Vagina (tissue), 2 donors: Measurements from ENCODE around the gene CFAP47.

Experiments
- CTCF ChIP-seq, 3 experiments: fragments of 450-650 bp in 2 of 3; fragments of 200-600 bp in 1 of 3; sonication (generic) in 1 of 3; IDR thresholded peaks; one replicate each; pipeline ENCODE4 v1.5.1; 2017 to 2019; ENCODE audit warnings: antibody characterized with exemption in 3 of 3, mild to moderate bottlenecking in 2 of 3, moderate library complexity in 2 of 3
- POLR2A ChIP-seq, 2 donors: fragments of 450-650 bp; IDR thresholded peaks; one replicate each; pipeline ENCODE4 v1.6.1; 2017; ENCODE audit warnings: antibody characterized with exemption in 2 of 2, mild to moderate bottlenecking in 2 of 2, moderate library complexity in 2 of 2
- POLR2AphosphoS5 ChIP-seq, 2 donors: sonication (generic); formaldehyde crosslinking; IDR thresholded peaks; one replicate each; pipeline ENCODE4 v1.9.0; 2017; ENCODE audit warnings: antibody characterized with exemption in 2 of 2, mild to moderate bottlenecking in 2 of 2, low read depth in 1 of 2; ENCODE audit not compliant: insufficient read depth in 1 of 2

GRCh38 chrX:36266155-36266554 is 346.6 kb downstream of the CFAP47 start:
- no peak for TF ChIP-seq CTCF (IDR thresholded peaks at IDR 0.05)
- no peak for TF ChIP-seq POLR2AphosphoS5 (IDR thresholded peaks at IDR 0.05; ENCODE audit: insufficient read depth in 1 of 2, low read depth in 1 of 2)
- TF ChIP-seq POLR2A (IDR thresholded peaks at IDR 0.05): no peak
